ENCODE data around the gene CORT.

GRCh38 chr1:10497109-10497508, 47.3 kb downstream of the CORT start:
- TF ChIP-seq CTCF (IDR thresholded peaks at IDR 0.05), result no peak
- no peak for TF ChIP-seq ATF2 (CRISPR knock-in tag; IDR thresholded peaks at IDR 0.05; ENCODE audit: borderline replicate concordance, low read depth)
- TF ChIP-seq IRF1 (CRISPR knock-in tag; IDR thresholded peaks at IDR 0.05), result no peak
- no peak for TF ChIP-seq ZBTB43 (CRISPR knock-in tag; IDR thresholded peaks at IDR 0.05)
- no peak for TF ChIP-seq CREB1 (CRISPR knock-in tag; IDR thresholded peaks at IDR 0.05)
- no peak for TF ChIP-seq USF2 (CRISPR knock-in tag; IDR thresholded peaks at IDR 0.05)
- no peak for TF ChIP-seq ETV6 (CRISPR knock-in tag; IDR thresholded peaks at IDR 0.05)
- no peak for TF ChIP-seq E2F5 (CRISPR knock-in tag; IDR thresholded peaks at IDR 0.05)
- TF ChIP-seq ZNF232 (CRISPR knock-in tag; IDR thresholded peaks at IDR 0.05), result no peak
- no peak for TF ChIP-seq ARID4B (CRISPR knock-in tag; IDR thresholded peaks at IDR 0.05; ENCODE audit: borderline replicate concordance)
- TF ChIP-seq RELA (CRISPR knock-in tag; IDR thresholded peaks at IDR 0.05; ENCODE audit: borderline replicate concordance), result no peak

Measured in WTC11 (cell line).